ENCODE measurements around the gene CELF1.
A peak's percentile ranks its signal among the peaks of the same experiment; 100 is the strongest.

The CELF1 gene

DNA sequence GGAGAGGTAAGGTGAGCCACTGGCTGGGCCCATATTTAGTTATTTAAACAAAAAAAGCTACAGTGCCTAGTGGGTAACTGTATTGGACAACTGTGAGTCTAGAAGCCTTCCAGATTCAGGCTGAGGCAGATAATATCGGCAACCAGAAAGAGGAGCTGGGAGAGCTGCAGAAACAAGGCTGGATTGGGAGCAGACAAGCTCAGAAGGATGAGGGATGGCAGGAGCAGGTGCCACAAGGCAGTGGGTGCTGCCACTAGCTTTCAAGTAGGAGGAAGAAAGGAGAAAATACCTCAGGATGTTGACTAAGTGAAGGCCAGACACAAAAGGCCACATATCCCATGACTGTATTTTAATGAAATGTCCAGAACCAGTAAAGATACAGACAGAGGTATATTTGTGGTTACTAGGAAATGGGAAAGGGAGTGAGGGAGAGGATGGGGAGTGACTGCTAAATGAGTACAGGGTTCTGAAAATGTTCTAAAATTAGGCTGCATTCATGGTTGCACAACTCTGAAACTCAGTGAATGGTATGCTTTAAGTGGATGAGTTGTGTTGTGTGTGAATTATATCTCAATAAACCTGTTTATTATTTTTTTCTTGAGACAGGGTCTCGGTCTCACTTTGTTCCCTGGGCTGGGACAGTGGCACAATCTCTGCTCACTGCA, 92.2 kb downstream of the CELF1 start:
- no peak for DNase-seq
- TF ChIP-seq POLR2A (IDR thresholded peaks at IDR 0.05; ENCODE audit: low read length) (no peak), GATA1 (IDR thresholded peaks at IDR 0.05; ENCODE audit: low read depth, low read length) (no peak)

GRCh38 chr11:47454258-47454671, 98.7 kb downstream of the CELF1 start:
- peak; percentile 84 to 89 for DNase-seq

DNA sequence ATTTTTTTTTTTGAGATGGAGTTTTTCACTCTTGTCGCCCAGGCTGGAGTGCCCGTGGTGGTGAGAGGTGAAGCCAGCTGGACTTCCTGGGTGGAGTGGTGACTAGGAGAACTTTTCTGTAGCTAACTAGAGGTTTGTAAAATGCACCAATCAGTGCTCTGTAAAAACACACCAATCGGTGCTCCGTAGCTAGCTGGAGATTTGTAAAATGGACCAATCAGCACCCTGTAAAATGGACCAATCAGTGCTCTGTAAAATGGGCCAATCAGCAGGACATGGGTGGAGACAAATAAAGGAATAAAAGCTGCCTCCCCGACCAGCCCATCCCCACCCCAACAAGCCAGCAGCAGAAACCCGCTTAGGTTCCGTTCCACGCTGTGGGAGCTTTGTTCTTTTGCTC, 99.6 kb downstream of the CELF1 start:
- DNase-seq, result peak; percentile 24 to 40
- TF ChIP-seq POLR2A (IDR thresholded peaks at IDR 0.05; ENCODE audit: low read length) (no peak), GATA1 (IDR thresholded peaks at IDR 0.05; ENCODE audit: low read depth, low read length) (no peak)

DNA sequence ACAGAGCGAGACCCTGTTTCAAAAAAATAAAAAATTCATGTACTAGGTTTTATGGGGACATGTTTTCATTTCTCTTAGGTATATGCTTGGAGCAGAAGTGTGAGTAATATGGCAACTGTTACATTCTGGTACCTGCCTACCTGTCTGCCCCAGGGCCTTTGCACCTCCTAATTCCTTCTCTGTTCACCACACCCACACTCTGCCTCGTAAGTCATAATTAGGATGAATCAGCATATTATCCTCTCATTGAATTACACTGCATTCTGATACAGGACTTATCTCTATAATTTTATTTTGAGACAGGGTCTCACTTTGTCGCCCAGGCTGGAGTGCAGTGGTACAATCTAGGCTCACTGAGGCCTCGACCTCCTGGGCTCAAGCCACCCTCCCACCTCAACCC, 100.9 kb downstream of the CELF1 start:
- no peak for DNase-seq
- TF ChIP-seq GATA1 (IDR thresholded peaks at IDR 0.05; ENCODE audit: low read depth, low read length), result no peak
- no peak for TF ChIP-seq POLR2A (IDR thresholded peaks at IDR 0.05; ENCODE audit: low read length)

- no peak for DNase-seq
- no peak for TF ChIP-seq POLR2A (IDR thresholded peaks at IDR 0.05; ENCODE audit: low read length)
- TF ChIP-seq GATA1 (IDR thresholded peaks at IDR 0.05; ENCODE audit: low read depth, low read length), result no peak
Measured at GRCh38 chr11:47451436-47451835, 101.5 kb downstream of the CELF1 start.

GRCh38 chr11:47449541-47449940, 103.4 kb downstream of the CELF1 start:
- no peak for DNase-seq

GRCh38 chr11:47448566-47449427, 104.1 kb downstream of the CELF1 start, which contains the start of gene RAPSN:
RAPSN (minus strand) TSS chr11:47449136; CDS start chr11:47448964, 172 bp downstream.
- TF ChIP-seq POLR2A (IDR thresholded peaks at IDR 0.05; ENCODE audit: low read length), result no peak
- TF ChIP-seq GATA1 (IDR thresholded peaks at IDR 0.05; ENCODE audit: low read depth, low read length), result no peak
- DNase-seq, result no peak

More at GRCh38 chr11:47449541-47449940, 103.4 kb downstream of the CELF1 start:
- TF ChIP-seq GATA1 (IDR thresholded peaks at IDR 0.05; ENCODE audit: low read depth, low read length), result no peak
- TF ChIP-seq POLR2A (IDR thresholded peaks at IDR 0.05; ENCODE audit: low read length), result no peak

- TF ChIP-seq POLR2A (IDR thresholded peaks at IDR 0.05; ENCODE audit: low read length) (no peak), GATA1 (IDR thresholded peaks at IDR 0.05; ENCODE audit: low read depth, low read length) (no peak)
- DNase-seq, result no peak
Measured at GRCh38 chr11:47447906-47448305, 105.0 kb downstream of the CELF1 start.

DNA sequence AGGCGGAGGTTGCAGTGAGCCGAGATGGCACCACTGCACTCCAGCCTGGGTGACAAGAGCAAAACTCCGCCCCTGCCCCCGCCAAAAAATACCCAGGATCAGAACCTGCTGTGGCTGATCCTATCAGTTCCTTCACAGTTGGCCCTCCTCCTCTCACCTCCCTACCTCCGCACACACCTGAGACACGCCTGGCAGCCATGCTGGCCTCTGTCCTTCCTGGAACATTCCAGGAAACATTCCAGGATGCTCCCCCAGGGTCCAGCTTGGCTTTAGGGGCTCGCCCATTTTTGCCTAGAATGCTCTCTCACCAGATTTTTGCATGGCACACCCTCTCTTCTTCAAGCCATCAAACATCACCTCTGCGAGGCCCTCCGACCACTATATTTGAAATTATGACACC, 106.1 kb downstream of the CELF1 start:
- TF ChIP-seq POLR2A (IDR thresholded peaks at IDR 0.05; ENCODE audit: low read length) (no peak), GATA1 (IDR thresholded peaks at IDR 0.05; ENCODE audit: low read depth, low read length) (no peak)
- DNase-seq, result no peak

DNA sequence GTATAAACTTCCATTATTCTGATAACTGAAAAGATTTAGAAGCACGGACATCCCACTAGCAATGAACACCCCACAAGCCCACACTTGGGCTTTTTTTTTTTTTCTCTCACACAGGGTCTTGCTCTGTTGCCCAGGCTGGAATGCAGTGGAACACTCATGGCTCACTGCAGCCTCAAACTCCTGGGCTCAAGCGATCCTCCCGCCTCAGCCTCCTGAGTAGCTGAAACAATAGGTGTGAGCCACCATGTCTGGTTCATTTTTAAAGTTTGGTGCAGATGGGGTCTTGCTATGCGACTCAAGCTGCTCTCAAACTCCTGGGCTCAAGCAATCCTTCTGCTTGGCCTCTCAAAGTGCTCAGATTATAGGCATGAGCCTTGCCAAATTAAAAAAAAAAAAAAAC, 107.1 kb downstream of the CELF1 start:
- no peak for DNase-seq
- TF ChIP-seq POLR2A (IDR thresholded peaks at IDR 0.05; ENCODE audit: low read length), result no peak
- TF ChIP-seq GATA1 (IDR thresholded peaks at IDR 0.05; ENCODE audit: low read depth, low read length), result no peak

DNA sequence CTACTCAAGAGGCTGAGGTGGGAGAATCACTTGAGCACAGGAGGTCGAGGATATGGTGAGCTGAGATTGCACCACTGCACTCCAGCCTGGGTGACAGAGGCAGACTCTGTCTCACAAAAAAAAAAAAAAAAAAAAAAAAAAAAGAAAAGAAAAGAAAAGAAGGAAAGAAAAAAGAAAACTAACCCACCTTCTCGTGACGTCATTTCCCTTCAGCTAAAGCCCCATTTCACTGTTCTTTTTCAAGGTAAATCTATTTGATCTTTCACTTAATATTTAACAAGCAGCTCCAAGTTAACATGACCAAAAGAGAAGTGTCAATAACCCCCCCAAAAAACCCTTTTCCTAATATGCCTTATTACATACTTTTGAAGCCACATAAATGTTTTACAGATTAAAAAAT, 109.1 kb downstream of the CELF1 start:
- no peak for TF ChIP-seq POLR2A (IDR thresholded peaks at IDR 0.05; ENCODE audit: low read length)
- TF ChIP-seq GATA1 (IDR thresholded peaks at IDR 0.05; ENCODE audit: low read depth, low read length), result no peak
- DNase-seq, result no peak

DNA sequence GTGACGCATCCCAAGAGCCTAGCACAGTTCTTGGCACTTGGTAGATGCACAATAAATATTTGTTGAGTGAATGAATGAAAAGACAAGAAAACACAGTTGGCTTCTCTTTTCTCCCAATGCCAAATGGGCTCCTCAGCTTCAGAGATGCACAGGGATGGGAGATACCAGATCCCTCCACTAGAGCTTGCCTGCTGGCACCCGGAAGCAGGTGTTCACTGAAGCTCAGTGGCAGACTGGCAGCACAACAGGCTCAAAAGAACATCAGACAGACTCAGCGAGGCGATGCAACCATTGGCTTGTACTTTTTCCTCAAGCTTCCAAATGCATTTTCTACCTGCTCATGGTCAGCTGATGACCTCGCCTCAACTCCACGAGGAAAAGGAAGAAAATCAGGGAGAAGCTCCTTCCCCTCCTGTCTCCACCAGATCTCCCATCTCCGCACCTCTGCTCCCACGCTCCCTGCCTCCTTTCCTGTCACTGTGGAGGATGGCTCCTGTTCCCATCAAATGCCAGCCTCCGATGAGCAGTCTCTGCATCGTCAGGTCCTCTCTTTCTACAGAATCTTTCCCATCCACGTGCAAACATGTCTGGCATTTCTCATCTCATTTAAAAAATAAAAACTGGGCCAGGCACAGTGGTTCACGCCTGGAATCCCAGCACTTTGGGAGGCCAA, 109.8 kb downstream of the CELF1 start:
- DNase-seq, result no peak
- no peak for TF ChIP-seq POLR2A (IDR thresholded peaks at IDR 0.05; ENCODE audit: low read length)
- no peak for TF ChIP-seq GATA1 (IDR thresholded peaks at IDR 0.05; ENCODE audit: low read depth, low read length)

GRCh38 chr11:47442514-47442913, 110.4 kb downstream of the CELF1 start:
- DNase-seq, result no peak
- TF ChIP-seq GATA1 (IDR thresholded peaks at IDR 0.05; ENCODE audit: low read depth, low read length) (no peak), POLR2A (IDR thresholded peaks at IDR 0.05; ENCODE audit: low read length) (no peak)

GRCh38 chr11:47441421-47441820, 111.5 kb downstream of the CELF1 start:
- TF ChIP-seq GATA1 (IDR thresholded peaks at IDR 0.05; ENCODE audit: low read depth, low read length) (no peak), POLR2A (IDR thresholded peaks at IDR 0.05; ENCODE audit: low read length) (no peak)

More at GRCh38 chr11:47441421-47441820, 111.5 kb downstream of the CELF1 start:
- DNase-seq, result no peak
